ENCODE measurements around the gene GGT6.

The GGT6 gene

GRCh38 chr17:4554441-4554996, 5.9 kb downstream of the GGT6 start:
- TF ChIP-seq CTCF (conservative IDR thresholded peaks at IDR 0.05): no peak
- peak overlapping the region; percentile 92 for H3K27ac ChIP-seq

- peak overlapping the region; percentile 92 for H3K27ac ChIP-seq
- TF ChIP-seq CTCF (conservative IDR thresholded peaks at IDR 0.05): no peak
Observed at GRCh38 chr17:4553669-4554068, 6.7 kb downstream of the GGT6 start.

- TF ChIP-seq CTCF (conservative IDR thresholded peaks at IDR 0.05): no peak
- peak overlapping the region; percentile 5; the same call in 1 of the 2 replicates for H3K27ac ChIP-seq
Observed at GRCh38 chr17:4551796-4552525, 8.4 kb downstream of the GGT6 start.

DNA sequence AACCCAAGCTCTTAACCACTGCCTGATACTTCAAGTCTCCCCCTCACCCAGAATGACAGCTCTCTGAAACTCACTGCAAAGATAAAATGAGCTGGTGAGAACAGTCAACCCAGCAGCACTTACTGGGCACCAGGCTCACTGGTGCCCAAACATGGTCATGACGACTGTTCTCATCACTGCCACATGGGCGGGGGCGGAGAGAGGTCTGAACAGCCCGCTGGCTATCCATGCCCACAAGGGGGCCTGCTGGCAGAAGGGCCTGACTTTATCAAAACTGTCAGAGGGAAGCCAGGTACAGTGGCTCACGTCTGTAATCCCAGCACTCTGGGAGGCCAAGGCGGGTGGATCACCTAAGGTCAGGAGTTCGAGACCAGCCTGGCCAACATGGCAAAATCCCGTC, 9.2 kb downstream of the GGT6 start:
- TF ChIP-seq CTCF (conservative IDR thresholded peaks at IDR 0.05): peak; percentile 39; the same call in 1 of the 2 replicates
- H3K27ac ChIP-seq: no peak overlapping the region

DNA sequence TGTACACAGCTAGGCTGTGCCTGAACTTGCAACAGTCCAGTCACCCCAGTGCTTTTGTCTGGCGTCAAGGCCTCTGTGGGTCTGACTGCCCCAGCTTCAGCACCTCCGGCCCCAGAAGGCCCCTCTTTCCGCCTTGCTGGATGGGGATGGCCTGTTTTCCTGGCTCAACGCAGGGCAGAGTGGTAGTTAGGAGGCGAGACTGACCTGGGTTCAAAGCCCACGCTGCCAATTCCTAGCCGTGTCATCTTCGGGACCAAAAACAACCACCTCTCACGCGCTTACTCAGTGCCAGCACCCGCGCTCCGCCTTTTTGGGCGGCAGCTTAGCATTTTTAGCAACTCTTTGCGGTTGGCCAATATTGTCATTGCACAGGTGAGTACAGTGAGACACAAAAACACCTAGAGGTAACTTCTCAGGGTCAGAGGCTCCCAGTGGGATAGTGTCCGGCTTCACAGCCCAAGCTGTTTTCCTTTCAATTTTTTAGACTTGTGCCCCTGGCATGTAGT, 9.8 kb downstream of the GGT6 start:
- no peak overlapping the region for H3K27ac ChIP-seq
- TF ChIP-seq CTCF (conservative IDR thresholded peaks at IDR 0.05): no peak

DNA sequence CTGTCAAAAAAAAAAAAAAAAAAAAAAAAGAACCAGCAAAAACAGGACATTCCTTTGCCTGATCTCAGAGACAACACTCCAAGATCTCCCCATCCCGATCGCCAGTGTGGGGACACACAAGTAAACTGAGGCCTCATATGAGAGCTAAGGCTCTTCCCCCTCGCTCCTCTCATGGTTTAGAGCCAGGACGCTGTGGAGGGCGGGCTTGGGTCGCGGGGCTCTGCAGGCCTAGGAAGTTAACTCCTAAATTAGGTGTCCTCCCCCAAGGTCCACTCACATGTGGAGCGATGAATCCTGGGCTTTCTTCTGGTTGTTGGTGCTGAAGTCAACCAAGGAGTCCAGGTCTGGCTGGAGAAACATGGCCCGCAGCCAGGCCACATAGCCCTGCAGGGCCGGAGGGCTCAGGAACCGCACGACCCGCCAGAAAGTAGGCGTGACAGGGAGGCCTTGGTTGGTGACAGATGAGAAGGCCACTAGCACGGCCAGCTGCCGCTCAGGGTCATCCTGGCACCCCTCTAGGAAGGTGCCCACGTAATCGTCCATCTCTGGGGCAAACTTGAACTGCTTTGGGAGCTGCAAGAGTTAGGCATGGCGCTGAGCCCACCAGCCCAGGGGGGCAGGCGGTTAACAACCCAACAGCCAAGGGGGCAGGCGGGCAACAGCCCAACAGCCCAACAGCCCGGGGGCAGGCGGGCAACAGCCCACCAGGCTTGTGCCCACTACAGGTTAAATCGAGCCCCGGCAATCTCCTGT, 10.4 kb downstream of the GGT6 start:
- TF ChIP-seq CTCF (conservative IDR thresholded peaks at IDR 0.05): no peak

More for the DNA sequence above, 10.4 kb downstream of the GGT6 start:
- no peak overlapping the region for H3K27ac ChIP-seq

Measured in VCaP (cell line).